RWPE2 (cell line): ENCODE data around the gene RAB7B.
"Not testable (repeated sequence)": the region's sequence is repeated elsewhere in the genome, so short reads cannot be mapped to it uniquely, and the experiment has no call there.

Experiments
- ATAC-seq: fragments of 200-7000 bp; cut with Tn5 transposase; 3 replicates; pipeline ENCODE4 v1.9.1; 2021; ENCODE audit warnings: low read depth
- DNase-seq: peaks from one replicate; pipeline ENCODE4 v3.0.0-alpha.2; 2020; ENCODE audit warnings: low spot score
- H3K27ac ChIP-seq: fragments of 450-650 bp; 2 replicates; pipeline ENCODE4 v1.5.1; 2017; ENCODE audit warnings: mild to moderate bottlenecking; ENCODE audit not compliant: poor library complexity, severe bottlenecking
- H3K27me3 ChIP-seq: fragments of 250-450 bp; sonication (Bioruptor Pico); 2 replicates; pipeline ENCODE4 v1.5.1; 2021; ENCODE audit warnings: mild to moderate bottlenecking, moderate library complexity; ENCODE audit not compliant: insufficient read depth, poor library complexity, severe bottlenecking
- H3K36me3 ChIP-seq: fragments of 250-450 bp; sonication (Bioruptor Pico); 2 replicates; pipeline ENCODE4 v1.5.1; 2020; ENCODE audit warnings: low read depth, mild to moderate bottlenecking, moderate library complexity
- H3K4me1 ChIP-seq: fragments of 250-450 bp; sonication (Bioruptor Pico); 2 replicates; pipeline ENCODE4 v1.5.1; 2021; ENCODE audit warnings: mild to moderate bottlenecking, moderate library complexity; ENCODE audit not compliant: insufficient read depth, poor library complexity, severe bottlenecking
- H3K4me3 ChIP-seq: fragments of 250-450 bp; sonication (Bioruptor Pico); 2 replicates; pipeline ENCODE4 v1.5.1; 2021; ENCODE audit warnings: mild to moderate bottlenecking, moderate library complexity; ENCODE audit not compliant: severe bottlenecking
- H3K9me3 ChIP-seq: fragments of 250-450 bp; sonication (Bioruptor Pico); 2 replicates; pipeline ENCODE4 v1.5.1; 2021; ENCODE audit warnings: mild to moderate bottlenecking, moderate library complexity; ENCODE audit not compliant: severe bottlenecking
- TF ChIP-seq, protein P1 (sequence below): fragments of 450-650 bp; IDR thresholded peaks from one replicate; pipeline ENCODE4 v1.5.1; 2017; ENCODE audit warnings: mild to moderate bottlenecking, moderate library complexity; ENCODE audit not compliant: poor library complexity, severe bottlenecking

The RAB7B gene, protein sequence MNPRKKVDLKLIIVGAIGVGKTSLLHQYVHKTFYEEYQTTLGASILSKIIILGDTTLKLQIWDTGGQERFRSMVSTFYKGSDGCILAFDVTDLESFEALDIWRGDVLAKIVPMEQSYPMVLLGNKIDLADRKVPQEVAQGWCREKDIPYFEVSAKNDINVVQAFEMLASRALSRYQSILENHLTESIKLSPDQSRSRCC

DNA sequence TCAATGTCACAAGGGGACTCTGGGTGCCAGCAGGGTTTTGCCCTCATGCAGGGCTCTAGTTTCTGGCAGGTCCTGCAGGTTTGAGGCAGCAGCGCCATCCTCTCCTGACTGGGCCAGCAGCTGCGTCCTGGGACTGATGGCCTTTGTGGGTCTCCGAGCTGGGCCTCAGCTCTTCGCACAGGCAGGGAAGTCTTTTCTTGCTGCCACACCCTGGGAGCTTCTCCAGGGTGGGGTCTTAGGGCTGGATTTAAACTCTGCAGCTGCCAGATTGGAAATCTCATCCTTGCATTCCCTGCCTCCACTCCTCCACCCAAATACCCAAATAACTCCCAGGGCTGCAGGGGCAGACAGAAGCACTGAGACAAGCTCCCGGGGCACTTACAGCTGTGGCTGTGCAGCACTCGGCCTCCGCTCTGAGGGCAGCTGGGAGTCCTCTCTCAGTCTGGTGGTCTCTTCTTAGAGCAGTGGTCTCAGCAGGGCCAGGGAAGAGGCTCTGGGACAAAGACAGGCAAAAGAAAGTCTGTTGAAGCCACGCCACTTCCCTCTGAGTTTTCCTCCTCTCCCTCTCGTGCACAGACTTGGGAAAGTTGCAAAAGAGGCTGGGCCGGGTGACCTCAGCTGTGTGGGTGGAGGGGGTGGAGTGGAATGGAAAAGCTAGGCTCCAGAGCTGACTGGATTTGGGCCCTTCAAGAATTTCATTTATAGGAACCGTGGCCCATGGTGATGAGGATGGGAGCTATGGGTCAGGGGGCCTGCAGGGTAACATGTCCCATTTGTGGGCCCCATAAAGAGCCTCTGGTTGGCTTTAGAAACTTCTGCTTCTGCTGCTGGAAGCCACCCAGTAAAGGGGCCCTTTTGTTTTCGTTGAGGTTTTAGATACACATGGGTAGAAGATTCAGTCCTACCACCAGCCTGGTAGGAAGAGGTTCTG, at the start of gene RAB7B:
Gene RAB7B (minus strand): TSS at position 525 of the 931 bp plus-strand sequence. CDS start 9,260 bp downstream, outside the sequence.
- TF ChIP-seq, protein P1, sequence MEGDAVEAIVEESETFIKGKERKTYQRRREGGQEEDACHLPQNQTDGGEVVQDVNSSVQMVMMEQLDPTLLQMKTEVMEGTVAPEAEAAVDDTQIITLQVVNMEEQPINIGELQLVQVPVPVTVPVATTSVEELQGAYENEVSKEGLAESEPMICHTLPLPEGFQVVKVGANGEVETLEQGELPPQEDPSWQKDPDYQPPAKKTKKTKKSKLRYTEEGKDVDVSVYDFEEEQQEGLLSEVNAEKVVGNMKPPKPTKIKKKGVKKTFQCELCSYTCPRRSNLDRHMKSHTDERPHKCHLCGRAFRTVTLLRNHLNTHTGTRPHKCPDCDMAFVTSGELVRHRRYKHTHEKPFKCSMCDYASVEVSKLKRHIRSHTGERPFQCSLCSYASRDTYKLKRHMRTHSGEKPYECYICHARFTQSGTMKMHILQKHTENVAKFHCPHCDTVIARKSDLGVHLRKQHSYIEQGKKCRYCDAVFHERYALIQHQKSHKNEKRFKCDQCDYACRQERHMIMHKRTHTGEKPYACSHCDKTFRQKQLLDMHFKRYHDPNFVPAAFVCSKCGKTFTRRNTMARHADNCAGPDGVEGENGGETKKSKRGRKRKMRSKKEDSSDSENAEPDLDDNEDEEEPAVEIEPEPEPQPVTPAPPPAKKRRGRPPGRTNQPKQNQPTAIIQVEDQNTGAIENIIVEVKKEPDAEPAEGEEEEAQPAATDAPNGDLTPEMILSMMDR: no peak
- Histone ChIP-seq H3K27ac (peak within 1 kb of the TSS; percentile 91), H3K27me3 (no peaks in the 10 kb centered on the region), H3K9me3 (no peaks in the 10 kb centered on the region), H3K4me3 (peak within 1 kb of the TSS; percentile 21), H3K4me1 (peaks cover 45% of the 10 kb centered on the region), H3K36me3 (peaks cover 5% of the 10 kb centered on the region)
- ATAC-seq: peak; percentile 53
- DNase-seq: no peak

DNA sequence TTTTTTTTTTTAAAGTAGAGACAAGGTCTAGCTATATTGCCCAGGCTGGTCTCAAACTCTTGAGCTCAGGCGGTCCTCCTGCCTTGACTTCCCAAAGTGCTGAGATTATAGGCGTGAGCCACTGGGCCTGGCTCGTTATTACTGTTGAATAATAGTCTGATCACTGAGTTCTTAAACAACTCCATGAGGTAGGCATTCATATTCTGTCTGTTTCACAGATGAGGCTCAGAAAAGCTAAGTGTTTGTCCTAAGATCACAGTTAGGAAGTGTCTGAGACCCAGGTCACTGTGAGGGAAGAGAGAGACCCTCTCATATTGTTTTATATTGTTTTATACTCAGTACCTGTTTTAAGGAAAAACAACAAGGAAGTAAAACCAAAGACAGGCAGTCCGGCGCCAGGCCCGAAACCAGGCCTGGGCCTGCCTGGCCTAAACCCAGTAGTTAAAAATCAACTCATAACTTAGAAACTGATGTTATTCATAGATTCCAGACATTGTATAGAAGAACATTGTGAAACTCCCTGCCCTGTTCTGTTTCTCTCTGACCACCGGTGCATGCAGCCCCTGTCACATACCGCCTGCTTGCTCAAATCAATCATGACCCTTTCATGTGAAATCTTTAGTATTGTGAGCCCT, 49.2 kb upstream of the RAB7B start:
- H3K27ac ChIP-seq, H3K9me3 ChIP-seq, H3K4me3 ChIP-seq, ATAC-seq, H3K27me3 ChIP-seq, H3K36me3 ChIP-seq, DNase-seq, H3K4me1 ChIP-seq: not testable (repeated sequence)

DNA sequence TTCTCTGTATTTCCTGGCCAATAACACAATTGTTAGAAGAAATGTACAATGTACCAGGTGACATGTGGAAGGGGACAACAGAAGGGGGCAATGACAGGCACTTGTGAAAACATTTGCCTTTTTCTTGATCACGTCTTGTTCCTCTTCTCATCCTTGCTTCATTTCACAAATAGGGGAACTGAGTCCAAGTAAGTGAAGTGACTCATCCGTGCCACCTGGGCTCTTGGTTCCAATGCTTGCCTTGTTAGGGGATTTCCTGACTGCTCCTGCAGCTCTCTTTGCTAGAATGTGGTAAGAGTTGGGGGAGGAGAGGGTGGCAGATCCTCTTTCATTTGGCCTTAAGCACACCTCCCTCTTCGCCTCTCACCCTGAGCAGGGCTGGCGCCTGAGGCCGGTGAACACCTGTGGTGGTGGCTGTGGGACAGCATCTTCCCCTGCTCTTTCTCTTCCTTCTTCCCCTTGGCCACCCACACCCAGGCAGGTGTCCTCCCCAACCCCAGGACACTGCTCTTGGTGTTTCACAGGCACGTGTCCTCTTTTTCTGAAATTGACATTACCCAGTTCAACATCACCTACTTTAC, 47.5 kb upstream of the RAB7B start:
- no peaks in the 10 kb centered on the region for H3K4me1 ChIP-seq
- H3K27me3 ChIP-seq: no peaks in the 10 kb centered on the region
- H3K27ac ChIP-seq: no peak overlapping the region
- H3K9me3 ChIP-seq: peaks cover 2% of the 10 kb centered on the region
- H3K36me3 ChIP-seq: no peaks in the 10 kb centered on the region
- DNase-seq: no peak
- TF ChIP-seq, protein P1: no peak
- no peak for ATAC-seq
- H3K4me3 ChIP-seq: no peak overlapping the region

DNA sequence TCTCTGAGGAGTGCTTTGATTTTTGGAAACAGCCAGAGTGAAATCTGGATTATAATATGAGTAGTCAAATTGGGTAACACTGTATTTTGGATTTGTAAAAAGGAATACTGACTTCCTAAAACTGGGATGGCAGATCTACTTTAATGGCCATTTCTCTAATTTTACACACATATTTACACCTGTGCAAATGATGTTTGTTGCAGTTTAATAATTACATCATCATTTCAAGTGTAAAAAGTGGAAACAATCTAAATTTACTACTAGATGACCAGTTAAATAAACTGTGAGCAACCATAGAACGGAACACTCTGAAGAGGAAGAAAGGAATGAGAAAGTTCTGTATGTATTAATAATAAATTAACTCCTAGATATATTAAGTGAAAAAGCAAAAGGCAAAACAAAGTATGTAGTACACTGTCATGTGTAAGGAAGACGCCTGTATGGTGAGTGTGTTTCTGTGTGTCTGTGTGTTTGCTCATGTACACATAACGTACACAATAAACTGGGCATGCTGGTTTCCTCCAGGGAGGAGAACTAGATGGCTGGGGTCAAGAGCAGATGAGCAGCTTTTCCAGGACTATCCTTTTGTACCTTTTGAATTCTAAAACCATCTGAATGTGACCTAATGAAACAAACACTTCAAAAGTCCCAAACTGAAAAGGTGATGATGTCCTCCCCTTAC, 46.9 kb upstream of the RAB7B start:
- no peak overlapping the region for H3K27ac ChIP-seq
- no peaks in the 10 kb centered on the region for H3K4me1 ChIP-seq
- H3K9me3 ChIP-seq: peaks cover 2% of the 10 kb centered on the region
- no peaks in the 10 kb centered on the region for H3K36me3 ChIP-seq
- no peak overlapping the region for H3K4me3 ChIP-seq
- no peak for ATAC-seq
- TF ChIP-seq, protein P1: no peak
- H3K27me3 ChIP-seq: no peaks in the 10 kb centered on the region
- no peak for DNase-seq

DNA sequence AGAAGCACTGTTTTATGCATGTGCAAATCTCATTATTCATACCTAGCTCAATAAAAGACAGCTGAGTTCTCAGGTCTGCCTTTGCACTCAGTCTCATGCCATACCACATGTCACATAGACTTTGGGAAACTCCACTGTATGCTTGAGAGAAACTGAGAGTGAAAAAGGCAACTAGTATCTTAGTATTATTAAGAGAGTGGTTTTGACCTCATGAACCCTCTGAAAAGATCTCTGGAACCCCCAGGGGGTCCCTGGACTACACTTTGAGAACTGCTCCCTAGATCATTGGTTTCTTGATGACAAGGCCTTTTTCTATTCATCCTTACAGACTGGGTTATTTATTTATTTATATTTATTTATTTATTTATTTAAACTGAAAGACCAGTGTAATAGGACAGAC, 46.1 kb upstream of the RAB7B start:
- no peak overlapping the region for H3K27ac ChIP-seq
- H3K36me3 ChIP-seq: no peaks in the 10 kb centered on the region
- H3K4me1 ChIP-seq: no peaks in the 10 kb centered on the region
- TF ChIP-seq, protein P1: no peak
- ATAC-seq (no peak), DNase-seq (no peak)
- H3K9me3 ChIP-seq: peaks cover 2% of the 10 kb centered on the region
- no peak overlapping the region for H3K4me3 ChIP-seq
- no peaks in the 10 kb centered on the region for H3K27me3 ChIP-seq
